ENCODE measurements around the gene TNFRSF1B. TPM values are rescaled to one million over a fixed set of nuclear protein-coding genes. Genes with fewer than 3 reads are reported as not detected.
"Not testable (repeated sequence)": the region's sequence is repeated elsewhere in the genome, so short reads cannot be mapped to it uniquely, and the experiment has no call there.

The TNFRSF1B gene
- polyA plus RNA-seq, 4 donors = 6.3 to 8.6 (median 6.5) TPM

DNA sequence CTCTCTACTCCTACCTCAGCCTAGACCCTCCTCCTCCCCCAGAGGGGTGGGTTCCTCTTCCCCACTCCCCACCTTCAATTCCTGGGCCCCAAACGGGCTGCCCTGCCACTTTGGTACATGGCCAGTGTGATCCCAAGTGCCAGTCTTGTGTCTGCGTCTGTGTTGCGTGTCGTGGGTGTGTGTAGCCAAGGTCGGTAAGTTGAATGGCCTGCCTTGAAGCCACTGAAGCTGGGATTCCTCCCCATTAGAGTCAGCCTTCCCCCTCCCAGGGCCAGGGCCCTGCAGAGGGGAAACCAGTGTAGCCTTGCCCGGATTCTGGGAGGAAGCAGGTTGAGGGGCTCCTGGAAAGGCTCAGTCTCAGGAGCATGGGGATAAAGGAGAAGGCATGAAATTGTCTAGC, 41.5 kb downstream of the TNFRSF1B start:
- no peak for DNase-seq (ENCODE audit: low read depth in 4 of 4, low spot score in 3 of 4)

DNA sequence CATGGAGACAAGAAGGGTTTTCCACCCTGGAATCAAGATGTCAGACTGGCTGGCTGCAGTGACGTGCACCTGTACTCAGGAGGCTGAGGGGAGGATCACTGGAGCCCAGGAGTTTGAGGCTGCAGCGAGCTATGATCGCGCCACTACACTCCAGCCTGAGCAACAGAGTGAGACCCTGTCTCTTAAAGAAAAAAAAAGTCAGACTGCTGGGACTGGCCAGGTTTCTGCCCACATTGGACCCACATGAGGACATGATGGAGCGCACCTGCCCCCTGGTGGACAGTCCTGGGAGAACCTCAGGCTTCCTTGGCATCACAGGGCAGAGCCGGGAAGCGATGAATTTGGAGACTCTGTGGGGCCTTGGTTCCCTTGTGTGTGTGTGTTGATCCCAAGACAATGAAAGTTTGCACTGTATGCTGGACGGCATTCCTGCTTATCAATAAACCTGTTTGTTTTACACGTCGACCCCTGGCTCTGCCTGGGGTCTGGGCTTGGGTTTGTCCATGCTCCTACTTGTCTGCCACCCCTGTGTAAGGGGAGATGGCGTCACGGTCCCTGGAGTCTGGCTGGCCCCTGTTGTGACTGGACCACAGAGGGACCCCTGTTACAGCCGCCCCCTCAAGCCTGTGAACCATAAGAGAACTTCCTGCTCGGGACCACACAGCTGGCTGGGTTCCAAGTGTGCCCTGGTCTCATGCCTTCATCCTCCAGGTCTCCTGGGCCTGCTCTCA, 42.1 kb downstream of the TNFRSF1B start:
- DNase-seq (ENCODE audit: low read depth in 4 of 4, low spot score in 3 of 4) = peak; percentile 73 to 85 (median 78)

DNA sequence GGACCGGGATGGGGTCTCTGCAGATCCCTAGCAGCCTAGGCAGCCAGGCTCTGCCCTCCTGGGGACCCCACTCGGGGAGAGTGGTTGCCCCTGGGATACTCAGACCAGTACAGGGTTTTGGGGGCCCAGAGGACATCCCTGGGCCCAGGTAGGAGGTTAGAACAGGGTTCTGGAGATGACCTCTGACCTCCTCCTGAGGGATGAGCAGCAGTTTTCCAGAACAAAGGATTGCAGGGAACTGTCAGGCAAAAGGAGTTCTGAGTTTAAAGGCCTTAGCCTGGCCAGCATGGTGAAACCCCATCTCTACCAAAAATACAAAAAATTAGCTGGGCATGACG, 42.7 kb downstream of the TNFRSF1B start:
- DNase-seq (ENCODE audit: low read depth in 4 of 4, low spot score in 3 of 4) = no peak

DNA sequence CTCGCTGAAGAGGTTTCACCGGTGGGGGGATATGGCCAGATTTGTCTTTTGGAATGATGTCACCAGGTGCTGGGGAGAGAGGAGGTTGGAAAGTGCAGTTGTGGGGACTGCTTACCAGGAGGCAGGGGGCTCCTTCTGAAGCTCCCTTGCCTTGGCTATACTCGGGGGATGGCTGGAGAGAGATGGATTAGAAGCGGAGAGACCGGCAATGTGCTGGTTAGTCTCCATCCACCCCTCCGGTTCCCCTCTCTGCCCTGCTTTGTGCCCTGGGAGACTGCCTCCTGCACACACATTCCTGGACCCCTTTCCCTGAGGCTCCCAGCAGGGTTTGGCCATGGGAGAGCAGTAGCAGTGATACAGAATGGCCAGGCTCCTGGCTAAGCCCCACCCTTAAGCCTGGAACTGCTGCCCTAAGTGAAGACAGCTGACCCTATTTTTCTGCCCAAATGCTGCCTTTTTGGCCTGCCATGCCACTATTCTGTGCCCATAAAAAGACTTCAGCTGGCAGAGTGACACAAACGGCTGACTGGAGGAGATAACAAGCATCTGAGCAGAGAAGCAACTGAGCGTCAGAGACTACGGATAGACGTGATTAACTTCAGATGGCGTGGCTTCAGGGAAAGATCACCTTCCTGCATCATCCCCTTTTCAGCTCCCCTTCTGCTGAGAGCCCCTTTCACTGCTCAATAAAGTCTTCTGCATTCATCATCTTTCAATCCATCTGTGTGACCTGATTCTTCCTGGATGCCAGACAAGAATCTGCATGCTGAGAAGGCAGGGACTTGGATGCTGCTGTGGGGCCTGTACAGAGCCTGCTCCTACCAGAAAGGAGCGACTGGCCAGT, 48.5 kb downstream of the TNFRSF1B start:
- no peak for DNase-seq (ENCODE audit: low read depth in 4 of 4, low spot score in 3 of 4)

DNA sequence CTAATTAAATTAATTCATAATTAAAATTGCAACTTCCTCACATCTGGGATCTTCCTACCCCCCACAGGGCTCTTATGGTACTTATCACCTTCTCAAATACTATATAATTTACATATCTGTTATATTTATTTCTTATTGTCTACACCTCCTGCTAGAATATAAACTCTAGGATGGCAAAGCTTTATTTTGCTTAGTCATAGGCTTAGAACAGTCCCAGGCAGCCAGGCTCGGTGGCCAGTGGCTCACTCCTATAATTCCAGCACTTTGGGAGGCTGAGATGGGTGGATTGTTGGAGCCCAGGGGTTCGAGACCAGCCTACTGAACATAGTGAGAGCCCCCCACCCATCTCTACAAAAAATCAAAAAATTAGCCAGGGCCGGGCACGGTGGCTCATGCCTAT, 53.0 kb downstream of the TNFRSF1B start:
- no peak for DNase-seq (ENCODE audit: low read depth in 4 of 4, low spot score in 3 of 4)

DNA sequence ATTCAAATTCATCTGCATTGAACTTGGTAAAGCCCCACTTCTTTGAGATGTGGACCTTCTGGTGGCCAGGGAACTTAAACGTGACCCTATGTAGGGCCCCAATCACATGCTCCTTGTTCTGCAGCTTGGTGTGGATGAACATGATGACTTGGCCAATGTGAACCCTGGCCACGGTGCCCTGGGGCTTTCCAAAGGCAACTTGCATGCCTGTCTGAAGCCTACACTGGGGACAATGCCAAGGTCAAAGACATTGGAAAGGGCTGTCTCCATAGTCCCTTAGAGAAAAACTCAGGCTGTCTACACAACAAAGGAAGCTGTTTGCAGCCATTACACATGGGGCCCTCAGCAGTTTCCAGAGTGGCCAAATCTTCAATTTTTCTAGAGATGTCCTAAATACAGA, 54.1 kb downstream of the TNFRSF1B start:
- no peak for DNase-seq (ENCODE audit: low read depth in 4 of 4, low spot score in 3 of 4)

DNA sequence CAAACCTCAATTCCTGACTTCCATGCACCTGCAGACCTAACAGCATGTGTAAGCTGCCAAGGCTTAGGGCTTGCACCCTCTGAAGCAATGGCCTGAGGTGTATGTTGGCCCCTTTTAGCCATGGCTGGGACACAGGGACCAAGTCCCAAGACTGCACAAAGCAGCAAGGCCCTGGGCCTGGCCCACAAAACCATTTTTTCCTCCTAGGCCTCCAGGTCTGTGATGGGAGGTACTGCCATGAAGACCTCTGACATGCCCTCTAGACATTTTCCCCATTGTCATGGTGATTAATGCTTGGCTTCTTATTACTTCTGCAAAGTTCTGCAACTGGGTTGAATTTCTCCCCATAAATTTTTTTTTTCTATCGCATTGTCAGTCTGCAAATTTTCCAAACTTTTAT, 55.9 kb downstream of the TNFRSF1B start:
- not testable (repeated sequence) for DNase-seq (ENCODE audit: low read depth in 4 of 4, low spot score in 3 of 4)

DNA sequence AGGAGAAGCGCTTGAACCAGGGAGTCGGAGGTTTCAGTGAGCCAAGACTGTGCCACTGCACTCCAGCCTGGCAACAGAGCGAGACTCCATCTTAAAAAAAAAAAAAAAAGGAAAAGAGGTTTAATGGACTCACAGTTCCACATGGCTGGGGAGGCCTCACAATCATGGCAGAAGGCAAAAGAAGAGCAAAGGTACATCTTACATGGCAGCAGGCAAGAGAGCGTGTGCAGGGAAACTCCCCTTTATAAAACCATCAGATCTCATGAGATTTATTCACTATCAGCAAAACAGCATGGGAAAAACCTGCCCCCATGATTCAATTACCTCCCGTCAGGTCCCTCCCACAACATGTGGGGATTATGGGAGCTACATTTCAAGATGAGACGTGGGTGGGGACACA, 57.3 kb downstream of the TNFRSF1B start:
- not testable (repeated sequence) for DNase-seq (ENCODE audit: low read depth in 4 of 4, low spot score in 3 of 4)

DNA sequence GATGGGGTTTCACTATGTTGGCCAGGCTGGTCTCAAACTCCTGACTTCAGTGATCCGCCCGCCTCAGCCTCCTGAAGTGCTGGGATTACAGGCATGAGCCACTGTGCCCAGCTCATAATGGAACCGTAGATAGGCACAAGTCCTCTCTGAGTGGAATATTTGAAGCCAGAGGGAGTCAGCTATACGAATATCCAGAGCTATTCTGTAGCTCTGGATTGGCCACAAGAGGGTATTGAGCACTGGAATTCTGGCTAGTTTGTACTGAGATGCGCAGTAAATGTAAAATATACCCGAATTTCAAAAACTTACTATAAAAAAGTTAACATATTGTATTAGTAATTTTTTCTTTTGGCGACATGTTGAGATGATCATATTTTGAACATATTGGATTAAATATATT, 62.2 kb downstream of the TNFRSF1B start:
- no peak for DNase-seq (ENCODE audit: low read depth in 4 of 4, low spot score in 3 of 4)

DNA sequence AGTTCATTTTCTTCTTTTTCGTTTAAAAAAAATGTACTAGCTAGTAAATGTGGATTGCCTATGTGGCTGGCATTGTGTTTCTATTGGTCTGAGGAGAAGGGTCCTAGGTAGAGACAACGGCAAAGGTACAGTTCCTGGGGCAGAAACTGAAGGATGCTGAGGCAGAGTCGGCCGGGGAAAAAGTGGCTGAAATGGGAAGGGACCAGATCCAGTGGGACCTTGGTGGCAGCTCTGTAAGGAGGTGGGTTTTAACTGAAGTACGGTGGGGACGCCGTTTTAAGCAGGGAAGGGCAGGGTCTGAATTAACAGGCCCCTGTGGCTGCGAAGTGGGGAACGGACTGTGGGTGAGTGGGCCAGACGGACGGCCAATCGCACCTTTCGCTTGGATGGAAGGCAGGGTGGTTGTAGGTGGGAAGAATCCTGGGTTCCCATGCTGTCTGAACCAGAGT, 62.6 kb downstream of the TNFRSF1B start:
- no peak for DNase-seq (ENCODE audit: low read depth in 4 of 4, low spot score in 3 of 4)

DNA sequence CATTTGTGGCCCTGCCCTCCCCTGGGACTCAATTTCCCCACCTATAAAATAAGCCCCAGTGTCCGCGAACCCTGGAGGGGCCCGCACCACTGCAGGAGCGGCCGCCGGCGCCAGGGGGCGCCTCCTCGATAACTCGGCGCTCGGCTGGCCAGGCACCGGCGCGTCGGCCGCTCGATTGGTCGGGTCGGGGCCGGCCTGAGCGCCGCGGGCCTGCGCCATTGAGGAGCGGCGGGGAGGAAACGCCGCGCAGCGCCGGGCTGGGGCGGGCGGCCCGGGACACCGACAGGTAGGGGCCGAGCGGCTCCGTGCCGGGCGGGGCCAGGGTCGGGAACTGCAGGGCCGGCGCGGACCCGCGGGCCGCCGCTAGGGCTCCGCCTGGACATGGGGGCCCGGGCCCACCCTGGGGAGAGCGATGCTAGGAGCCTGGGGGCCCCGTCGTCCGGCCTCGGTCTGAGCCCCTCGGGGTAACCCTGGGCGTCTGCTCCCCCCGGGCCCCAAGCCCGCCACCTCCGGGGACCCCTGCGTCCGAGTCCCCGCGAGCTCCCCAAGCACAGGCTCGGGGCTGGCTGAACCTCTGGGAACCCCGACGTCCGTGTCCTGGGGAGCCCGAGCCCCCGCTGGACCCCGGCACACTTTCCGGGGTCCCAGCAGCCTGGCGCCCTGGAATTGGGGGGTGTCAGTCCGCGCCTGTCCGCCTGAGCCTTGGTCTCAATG, 63.2 kb downstream of the TNFRSF1B start, which contains the start of gene VPS13D:
Gene VPS13D, plus strand, starts transcription at position 196 of the 714 bp plus-strand sequence. CDS start 4,237 bp downstream, outside the sequence.
- peak; percentile 52 to 64 (median 59) for DNase-seq (ENCODE audit: low read depth in 4 of 4, low spot score in 3 of 4)

DNA sequence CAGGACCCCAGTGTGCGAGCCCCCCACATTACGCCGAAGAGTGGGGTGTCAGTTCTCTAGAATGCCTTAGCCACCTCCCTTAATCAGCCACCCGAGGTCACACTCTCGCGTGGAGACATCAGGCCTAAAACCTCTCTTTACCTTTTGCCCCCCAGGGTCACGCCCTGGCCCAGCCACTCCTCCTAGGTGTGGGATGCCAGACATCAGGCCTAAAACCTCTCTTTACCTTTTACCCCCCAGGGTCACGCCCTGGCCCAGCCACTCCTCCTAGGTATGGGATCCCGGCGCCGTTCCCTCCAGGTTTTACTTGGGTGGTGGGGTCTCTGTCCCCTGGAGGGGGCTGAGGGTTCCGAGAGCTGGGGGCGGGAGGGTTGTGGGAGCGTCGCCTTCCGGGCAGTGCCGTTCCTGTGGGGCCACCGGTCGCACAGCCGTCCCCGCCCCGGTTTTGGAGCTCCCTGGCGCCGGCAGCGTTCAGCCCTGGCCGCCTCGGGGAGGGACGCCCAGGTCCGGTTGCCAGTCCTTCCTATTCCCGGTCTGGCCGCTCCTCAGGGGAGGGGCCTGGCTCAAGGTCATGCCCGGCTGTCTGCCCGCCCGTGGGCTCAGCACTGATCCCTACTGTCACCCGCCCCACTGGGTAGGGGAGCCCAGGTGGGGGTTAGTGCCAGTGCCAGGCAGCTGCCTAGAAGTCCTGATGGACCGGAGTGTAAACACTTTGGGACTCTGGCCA, 63.9 kb downstream of the TNFRSF1B start:
- no peak for DNase-seq (ENCODE audit: low read depth in 4 of 4, low spot score in 3 of 4)

DNA sequence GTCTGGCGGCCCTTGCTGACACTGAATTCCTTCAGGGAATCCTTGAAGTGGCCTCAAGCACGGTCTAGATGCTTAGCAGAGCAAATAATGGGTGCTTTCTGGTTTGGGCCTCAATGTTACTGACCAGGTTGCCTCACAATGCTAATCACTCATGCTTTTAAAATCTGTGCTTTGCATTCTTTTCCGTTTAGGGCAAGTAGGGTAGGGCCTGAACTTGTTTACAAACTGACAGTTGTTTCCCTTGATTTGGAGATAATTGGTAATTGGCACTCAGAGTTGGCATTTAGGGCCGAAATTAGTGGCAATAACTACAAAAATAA, 64.4 kb downstream of the TNFRSF1B start:
- no peak for DNase-seq (ENCODE audit: low read depth in 4 of 4, low spot score in 3 of 4)

DNA sequence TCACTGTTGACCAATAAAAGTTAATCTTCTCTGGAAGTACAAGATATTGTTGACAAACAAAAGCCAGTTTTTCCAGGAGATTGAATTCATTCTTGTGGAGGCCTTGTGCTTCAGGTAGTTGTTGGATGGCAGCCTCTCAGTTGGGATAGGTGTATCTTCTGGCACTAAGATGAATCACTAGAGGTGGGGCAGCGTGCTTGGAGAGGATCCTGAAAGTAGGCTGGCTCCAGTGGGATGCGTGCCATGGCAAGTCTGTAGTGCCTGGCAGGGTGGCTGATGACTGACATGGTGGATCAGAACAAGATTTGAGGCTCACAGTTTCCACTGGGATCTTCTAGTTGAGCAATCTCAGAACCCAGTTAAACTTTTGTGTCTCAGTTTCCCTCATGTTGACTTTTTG, 65.4 kb downstream of the TNFRSF1B start:
- no peak for DNase-seq (ENCODE audit: low read depth in 4 of 4, low spot score in 3 of 4)

DNA sequence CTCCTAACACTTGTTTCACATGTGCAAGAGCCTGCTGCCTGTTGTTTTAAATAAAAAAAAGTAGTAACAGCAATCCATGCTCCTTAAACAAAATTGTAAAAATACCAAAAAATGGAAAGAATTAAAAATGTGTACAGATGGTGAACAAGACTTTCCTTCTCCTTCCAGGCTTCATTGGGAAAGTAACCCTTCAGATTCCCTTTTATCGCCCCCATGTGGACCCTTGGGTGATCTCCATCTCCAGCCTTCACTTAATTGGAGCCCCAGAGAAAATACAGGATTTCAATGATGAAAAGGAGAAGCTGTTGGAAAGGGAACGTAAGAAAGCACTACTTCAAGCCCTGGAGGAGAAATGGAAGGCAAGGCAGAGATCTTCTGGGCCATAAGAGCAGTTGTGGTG, 77.3 kb downstream of the TNFRSF1B start:
- DNase-seq (ENCODE audit: low read depth in 4 of 4, low spot score in 3 of 4) = no peak

DNA sequence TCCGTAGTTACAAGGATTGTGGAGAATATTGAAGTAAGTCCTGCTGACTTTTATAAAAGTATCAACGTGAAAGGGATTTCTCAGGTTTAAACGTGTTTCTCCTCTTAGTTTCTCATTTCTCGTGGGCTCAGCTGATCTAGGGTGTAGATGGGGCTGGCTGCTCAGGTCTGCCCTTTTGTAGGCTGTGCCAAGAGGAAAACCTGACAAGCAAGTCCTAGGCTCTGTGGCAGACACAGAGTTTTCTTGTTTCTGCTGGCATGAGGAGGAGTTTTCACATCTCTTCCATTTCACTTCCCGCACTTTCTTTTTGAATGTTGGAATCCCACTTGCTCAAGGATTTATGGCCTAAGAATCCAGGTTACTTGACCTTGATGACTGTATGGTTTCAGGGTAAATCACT, 77.8 kb downstream of the TNFRSF1B start:
- DNase-seq (ENCODE audit: low read depth in 4 of 4, low spot score in 3 of 4) = no peak

DNA sequence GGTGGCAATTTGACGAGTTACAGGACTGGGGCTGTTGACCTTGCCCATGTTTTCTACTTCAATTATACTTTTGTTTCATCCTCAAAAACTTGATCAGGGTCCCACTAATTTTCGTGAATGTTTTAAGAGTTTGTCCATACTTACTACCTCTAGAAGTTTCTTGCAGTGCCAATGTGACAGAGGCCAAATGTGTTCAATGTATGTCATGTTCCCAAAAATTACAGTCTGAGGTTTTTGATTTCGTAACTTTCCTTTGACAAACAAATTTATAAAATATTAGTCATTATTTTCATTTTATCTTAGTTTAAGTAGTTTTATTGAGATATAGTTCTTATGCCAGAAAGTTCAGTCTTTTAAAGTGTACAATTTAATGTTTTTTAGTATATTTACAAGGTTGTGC, 78.3 kb downstream of the TNFRSF1B start:
- DNase-seq (ENCODE audit: low read depth in 4 of 4, low spot score in 3 of 4) = no peak

DNA sequence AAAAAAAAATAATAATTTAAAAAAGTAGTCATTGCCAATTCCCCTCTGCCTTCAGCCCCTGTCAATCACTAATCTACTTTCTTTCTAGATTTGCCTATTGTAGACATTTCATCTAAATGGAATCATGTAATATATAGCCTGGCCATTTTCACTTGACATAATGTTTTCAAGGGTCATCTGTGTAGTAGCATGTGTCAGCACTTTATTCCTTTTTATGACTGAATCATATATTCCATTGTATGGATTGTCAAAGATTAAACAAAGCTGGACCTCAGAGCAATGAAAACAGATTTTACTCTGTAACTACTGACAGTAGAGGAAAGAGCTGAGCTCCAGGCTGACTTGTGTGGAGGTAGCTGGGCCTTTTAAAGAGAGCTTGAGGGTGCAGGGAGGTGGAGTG, 78.9 kb downstream of the TNFRSF1B start:
- DNase-seq (ENCODE audit: low read depth in 4 of 4, low spot score in 3 of 4) = no peak

DNA sequence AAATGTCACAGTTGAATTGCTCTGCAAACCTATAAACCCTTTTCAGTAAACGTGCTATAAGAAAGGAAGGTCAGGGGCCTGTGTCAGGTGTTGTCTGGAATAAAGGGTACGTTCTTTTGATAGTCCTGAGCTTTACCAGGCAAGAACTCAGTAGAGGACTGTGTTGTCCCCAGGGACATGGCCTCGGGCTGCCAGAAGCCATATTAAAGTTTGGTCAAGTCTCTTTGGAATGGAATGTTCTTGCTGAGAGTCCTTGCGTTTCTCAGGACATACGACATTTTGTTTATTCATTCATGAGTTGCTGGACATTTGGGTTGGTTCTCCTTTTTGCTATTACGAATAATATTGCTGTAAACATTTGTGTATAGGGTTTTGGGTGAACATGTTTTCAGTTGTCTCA, 79.8 kb downstream of the TNFRSF1B start:
- no peak for DNase-seq (ENCODE audit: low read depth in 4 of 4, low spot score in 3 of 4)

DNA sequence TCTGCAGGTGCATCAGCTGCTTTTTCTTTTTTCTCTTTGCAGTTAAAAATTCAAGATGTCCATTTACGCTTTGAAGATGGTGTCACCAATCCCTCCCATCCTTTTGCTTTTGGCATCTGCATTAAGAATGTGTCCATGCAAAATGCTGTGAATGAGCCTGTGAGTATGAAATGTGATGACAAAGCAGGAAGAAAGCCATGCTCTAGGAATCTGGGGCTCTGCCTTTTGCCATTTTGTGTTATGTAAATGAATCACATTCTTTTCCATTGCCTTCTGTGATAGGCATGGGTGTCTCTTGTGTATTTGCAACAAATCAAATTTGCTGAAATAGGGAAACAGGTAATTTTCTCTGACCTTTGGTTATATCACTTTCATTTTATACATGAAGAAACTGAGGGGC, 82.4 kb downstream of the TNFRSF1B start:
- DNase-seq (ENCODE audit: low read depth in 4 of 4, low spot score in 3 of 4) = no peak

DNA sequence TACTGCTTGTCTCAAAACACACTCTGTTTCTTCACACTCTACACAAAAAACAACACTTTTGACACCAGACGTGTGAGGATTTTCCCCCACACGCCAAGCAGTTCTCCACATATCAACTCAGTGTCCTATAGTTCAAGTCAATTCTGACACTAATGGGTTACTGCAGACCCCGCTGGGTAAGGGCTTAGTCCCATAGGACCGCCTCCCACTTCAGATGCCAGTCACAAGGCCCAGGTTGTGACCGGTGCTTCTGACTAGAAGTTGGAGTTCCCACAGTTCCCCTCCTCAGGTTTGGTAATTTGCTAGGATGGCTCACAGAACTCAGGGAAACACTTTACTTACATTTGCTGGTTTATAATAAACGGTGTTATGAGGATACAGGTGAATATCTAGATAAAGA, 83.0 kb downstream of the TNFRSF1B start:
- DNase-seq (ENCODE audit: low read depth in 4 of 4, low spot score in 3 of 4) = no peak
